Measurements from ENCODE around the gene SLC15A2.

GRCh38 chr3:121988146-121988545 lies 93.9 kb downstream of the SLC15A2 start:
- TF ChIP-seq ZNF398 (CRISPR knock-in tag; IDR thresholded peaks at IDR 0.05), result no peak
- no peak for TF ChIP-seq FOXO4 (CRISPR knock-in tag; IDR thresholded peaks at IDR 0.05)
- no peak for TF ChIP-seq TGIF2 (CRISPR knock-in tag; IDR thresholded peaks at IDR 0.05)
- TF ChIP-seq ZNF274 (IDR thresholded peaks at IDR 0.05; ENCODE audit: borderline replicate concordance, low read depth, low read length), result no peak
- no peak for TF ChIP-seq ZNF197 (CRISPR knock-in tag; IDR thresholded peaks at IDR 0.05; ENCODE audit: low read depth)
- no peak for TF ChIP-seq GABPB1 (CRISPR knock-in tag; IDR thresholded peaks at IDR 0.05)
- TF ChIP-seq POLR2A (conservative IDR thresholded peaks at IDR 0.05), result no peak
- no peak for TF ChIP-seq ZNF717 (CRISPR knock-in tag; IDR thresholded peaks at IDR 0.05)
- no peak for TF ChIP-seq BRF2 (IDR thresholded peaks at IDR 0.05; ENCODE audit: borderline replicate concordance, insufficient read depth, insufficient read length)
- TF ChIP-seq SP1 (CRISPR knock-in tag; IDR thresholded peaks at IDR 0.05), result no peak
- TF ChIP-seq CTCF (IDR thresholded peaks at IDR 0.05 in 2 of 3, conservative IDR thresholded peaks at IDR 0.05 in 1 of 3; ENCODE audit: insufficient read depth in 2 of 3, low read depth in 1 of 3, low read length in 3 of 3), result no peak
- no peak for TF ChIP-seq RHOXF2B (CRISPR knock-in tag; conservative IDR thresholded peaks at IDR 0.05)
- TF ChIP-seq CHD1 (IDR thresholded peaks at IDR 0.05; ENCODE audit: low read length), result no peak
- no peak for TF ChIP-seq POLR2AphosphoS5 (IDR thresholded peaks at IDR 0.05; ENCODE audit: control insufficient read depth, insufficient read depth, low read depth, low read length)

Measured in K562 (cell line).